PC-3 (cell line): ENCODE results near the gene MIGA1. TPM values are rescaled to one million over a fixed set of nuclear protein-coding genes. Genes with fewer than 3 reads are reported as not detected.
"Not testable (repeated sequence)": the region's sequence is repeated elsewhere in the genome, so short reads cannot be mapped to it uniquely, and the experiment has no call there.

Experiments
- ATAC-seq: fragments of 200-7000 bp; cut with Tn5 transposase; 2 replicates; pipeline ENCODE4 v1.9.1; 2020; ENCODE audit warnings: mild to moderate bottlenecking, moderate library complexity
- BruUV-seq: library from RNA; stranded (reverse); fragments of 400-500 nt; replicated peaks from 2 replicates; lab custom pipeline; 2021; lab: Mats Ljungman, UMichigan
- CTCF ChIA-PET: fragments of 300-600 bp; sonication (Branson Sonifier 250); formaldehyde crosslinking; loops from one replicate; lab custom pipeline; 2022; ENCODE audit warnings: antibody characterized with exemption; lab: Charles Lee
- POLR2A ChIA-PET: fragments of 300-600 bp; sonication (Branson Sonifier 250); formaldehyde crosslinking; loops from one replicate; lab custom pipeline; 2022; ENCODE audit warnings: antibody characterized with exemption; ENCODE audit not compliant: unreplicated experiment; lab: Charles Lee
- DNase-seq: peaks from one replicate; pipeline ENCODE4 v3.0.0-alpha.2; 2015
- H2AFZ ChIP-seq: fragments of 300-600 bp; sonication (generic); 2 replicates; pipeline ENCODE4 v1.6.0; 2016; ENCODE audit warnings: antibody characterized with exemption, low read length
- H3F3A ChIP-seq: fragments of 300-600 bp; sonication (generic); one replicate; pipeline ENCODE4 v1.6.0; 2017; ENCODE audit warnings: antibody characterized with exemption, low read length, control low read depth, mild to moderate bottlenecking; ENCODE audit not compliant: unreplicated experiment
- H3K27ac ChIP-seq: fragments of 300-600 bp; sonication (generic); 2 replicates; pipeline ENCODE4 v1.5.1; 2016; ENCODE audit warnings: mild to moderate bottlenecking, low read length
- H3K27me3 ChIP-seq: fragments of 300-600 bp; sonication (generic); 2 replicates; pipeline ENCODE4 v1.6.1; 2016; ENCODE audit warnings: low read length, mixed read lengths
- H3K36me3 ChIP-seq: fragments of 300-600 bp; sonication (generic); 2 replicates; pipeline ENCODE4 v1.6.1; 2016; ENCODE audit warnings: low read depth, mixed run types, low read length, mixed read lengths
- H3K4me1 ChIP-seq: fragments of 300-600 bp; sonication (generic); 2 replicates; pipeline ENCODE4 v1.5.1; 2016; ENCODE audit warnings: low read length; ENCODE audit not compliant: insufficient read depth
- H3K4me2 ChIP-seq: fragments of 300-600 bp; sonication (generic); 2 replicates; pipeline ENCODE4 v1.6.0; 2016; ENCODE audit warnings: low read length
- H3K4me3 ChIP-seq: fragments of 300-600 bp; sonication (generic); 2 replicates; pipeline ENCODE4 v1.5.1; 2016; ENCODE audit warnings: mild to moderate bottlenecking, low read length, mixed read lengths
- H3K79me2 ChIP-seq: fragments of 300-600 bp; sonication (generic); 2 replicates; pipeline ENCODE4 v1.6.1; 2017; ENCODE audit warnings: low read length, mixed read lengths
- H3K9ac ChIP-seq: fragments of 300-600 bp; sonication (generic); 2 replicates; pipeline ENCODE4 v1.6.0; 2016; ENCODE audit warnings: mild to moderate bottlenecking, low read length
- H3K9me2 ChIP-seq: fragments of 300-600 bp; sonication (generic); replicated peaks from 2 replicates; pipeline ENCODE4 v1.6.1; 2016; ENCODE audit warnings: mixed run types, low read length, mixed read lengths
- H3K9me3 ChIP-seq: fragments of 300-600 bp; sonication (generic); 2 replicates; pipeline ENCODE4 v1.6.1; 2016; ENCODE audit warnings: low read length, mixed read lengths
- H4K20me1 ChIP-seq: fragments of 300-600 bp; sonication (generic); 2 replicates; pipeline ENCODE4 v1.6.1; 2016; ENCODE audit warnings: low read length, mixed read lengths
- CTCF ChIP-seq: fragments of 300-600 bp; sonication (generic); conservative IDR thresholded peaks from 2 replicates; pipeline ENCODE4 v1.5.1; 2017; ENCODE audit warnings: antibody characterized with exemption, low read depth, mild to moderate bottlenecking, low read length
- EZH2 ChIP-seq: fragments of 300-600 bp; sonication (generic); IDR thresholded peaks from one replicate; pipeline ENCODE4 v1.6.1; 2017; ENCODE audit warnings: antibody characterized with exemption, mild to moderate bottlenecking, low read length; ENCODE audit not compliant: unreplicated experiment
- EZH2phosphoT487 ChIP-seq: fragments of 300-600 bp; sonication (generic); IDR thresholded peaks from 2 replicates; pipeline ENCODE4 v1.6.1; 2018; ENCODE audit warnings: mild to moderate bottlenecking, antibody characterized with exemption, low read length, borderline replicate concordance
- intact Hi-C: fragments of 100-400 bp; cut with micrococcal nuclease; formaldehyde crosslinking; loops from 2 replicates; pipeline ENCODE4 v1.9.0; 2023
- total RNA-seq: library from RNA; depleted of rRNA; stranded (reverse); fragments of >200 nt; gene quantifications from 2 replicates; pipeline ENCODE4 v1.2.3, GENCODE V29; 2014

Gene MIGA1
- total RNA-seq, 1 experiment from 2014 or later: 6.5 TPM

DNA sequence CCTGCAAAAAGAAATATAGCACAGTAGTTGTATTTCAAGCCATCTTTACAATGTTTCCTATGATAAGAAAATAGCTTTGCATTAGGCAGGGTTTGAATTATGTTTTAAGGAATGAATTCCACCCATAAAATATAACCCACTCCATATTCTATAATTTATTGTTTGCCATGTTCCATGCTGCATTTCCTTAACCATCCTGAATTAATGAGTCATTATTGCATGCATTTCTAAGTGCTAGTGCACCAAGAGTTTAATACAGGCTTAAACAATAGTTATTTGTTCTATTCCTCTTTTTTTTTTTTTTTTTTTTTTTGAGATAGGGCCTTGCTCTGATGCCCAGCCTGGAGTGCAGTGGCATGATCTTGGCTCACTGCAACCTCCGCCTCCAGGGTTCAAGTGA is 45.2 kb downstream of the MIGA1 start:
- Histone ChIP-seq H3K9me3 (no peaks in the 10 kb centered on the region), H3K9me2 (no peaks in the 10 kb centered on the region), H4K20me1 (no peaks in the 10 kb centered on the region), H3K9ac (no peak overlapping the region), H3K27ac (peak overlapping the region; percentile 53), H3K4me3 (no peak overlapping the region), H3K36me3 (no peaks in the 10 kb centered on the region), H3K4me2 (peak overlapping the region; percentile 19; the same call in 1 of the 2 replicates), H3K27me3 (no peaks in the 10 kb centered on the region), H3F3A (no peaks in the 10 kb centered on the region), H2AFZ (no peak overlapping the region), H3K4me1 (peaks cover 15% of the 10 kb centered on the region), H3K79me2 (no peaks in the 10 kb centered on the region)
- ChIA-PET POLR2A (interaction anchor here (0.6 kb wide), 1 partner anchor 142 kb away, joined by 4 read pairs; the partner anchor contains the start of gene ZZZ3), CTCF (no interaction called here)
- TF ChIP-seq EZH2 (no peak), EZH2phosphoT487 (no peak), CTCF (no peak)
- ATAC-seq (peak; percentile 74), DNase-seq (peak; percentile 53)
- intact Hi-C loops: loop anchor here (1.0 to 10.0 kb wide), 4 partner anchors 70 to 290 kb away; partner anchors contain the start of genes USP33 and ZZZ3
- no TSS peak for BruUV-seq

GRCh38 chr1:77825131-77825709 is 45.8 kb downstream of the MIGA1 start:
- Histone ChIP-seq H3K27ac (0 out of 2 replicates have a peak overlapping the region, but pooled peaks have one; percentile 53), H3K4me1 (peaks cover 15% of the 10 kb centered on the region), H3K36me3 (no peaks in the 10 kb centered on the region), H2AFZ (no peak overlapping the region), H3K9ac (no peak overlapping the region), H3K4me3 (no peak overlapping the region), H3K4me2 (no peak overlapping the region), H3F3A (no peaks in the 10 kb centered on the region), H3K9me2 (no peaks in the 10 kb centered on the region), H3K9me3 (no peaks in the 10 kb centered on the region), H3K27me3 (no peaks in the 10 kb centered on the region), H4K20me1 (no peaks in the 10 kb centered on the region), H3K79me2 (no peaks in the 10 kb centered on the region)
- ChIA-PET POLR2A (interaction anchor here (0.6 kb wide), 1 partner anchor 52 kb away, joined by 3 read pairs; no protein-coding TSS in a partner anchor), CTCF (no interaction called here)
- DNase-seq (peak; percentile 74), ATAC-seq (peak; percentile 53)
- intact Hi-C loops: loop anchor here (1.0 to 10.0 kb wide), 4 partner anchors 70 to 290 kb away; partner anchors contain the start of genes USP33 and ZZZ3
- TF ChIP-seq EZH2phosphoT487 (no peak), CTCF (peak; percentile 65), EZH2 (no peak)
- BruUV-seq: no TSS peak

- H3F3A ChIP-seq, H3K9me2 ChIP-seq, H3K27ac ChIP-seq, H3K27me3 ChIP-seq, DNase-seq, ATAC-seq, H3K36me3 ChIP-seq, H3K4me3 ChIP-seq, H3K4me2 ChIP-seq, H3K9me3 ChIP-seq, POLR2A ChIA-PET, H4K20me1 ChIP-seq, H3K9ac ChIP-seq, BruUV-seq, H2AFZ ChIP-seq, CTCF ChIA-PET, H3K79me2 ChIP-seq: not testable (repeated sequence)
- H3K4me1 ChIP-seq: peaks cover 20% of the 10 kb centered on the region
- intact Hi-C loops: loop anchor here (10.0 kb wide), 3 partner anchors 72 to 288 kb away; partner anchors contain the start of genes USP33 and ZZZ3
These were observed 47.4 kb downstream of the MIGA1 start for GRCh38 chr1:77826851-77827250.
